ENCODE data around the gene JMJD1C.

JMJD1C gene

DNA sequence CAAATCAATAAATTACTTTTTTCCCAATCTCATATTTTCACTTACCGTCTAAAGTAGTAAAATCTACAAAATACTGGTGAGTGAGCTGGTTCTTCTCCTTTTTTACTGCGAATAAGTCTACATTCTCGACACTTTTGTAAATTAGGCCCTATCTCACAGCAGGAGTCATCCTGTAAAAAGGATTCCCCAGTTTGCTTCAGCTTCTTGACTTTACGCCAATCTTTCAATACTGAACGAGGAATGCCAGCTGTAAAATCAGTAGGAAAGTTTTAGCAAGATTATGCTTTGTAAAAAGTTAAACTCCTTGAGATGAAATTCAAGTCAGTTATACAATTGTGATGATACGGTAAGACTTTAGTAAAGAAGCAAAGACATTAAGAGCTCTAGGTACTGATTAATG is 265.3 kb downstream of the JMJD1C start:
- peak; percentile 53 for FAIRE-seq
- TF ChIP-seq TAF1 (IDR thresholded peaks at IDR 0.05; ENCODE audit: borderline replicate concordance, low read depth, low read length) (no peak), POLR2AphosphoS5 (IDR thresholded peaks at IDR 0.05; ENCODE audit: low read depth, low read length) (no peak), POLR2A (IDR thresholded peaks at IDR 0.05; ENCODE audit: low read depth, low read length) (no peak)
- DNase-seq (ENCODE audit: insufficient read length): no peak

DNA sequence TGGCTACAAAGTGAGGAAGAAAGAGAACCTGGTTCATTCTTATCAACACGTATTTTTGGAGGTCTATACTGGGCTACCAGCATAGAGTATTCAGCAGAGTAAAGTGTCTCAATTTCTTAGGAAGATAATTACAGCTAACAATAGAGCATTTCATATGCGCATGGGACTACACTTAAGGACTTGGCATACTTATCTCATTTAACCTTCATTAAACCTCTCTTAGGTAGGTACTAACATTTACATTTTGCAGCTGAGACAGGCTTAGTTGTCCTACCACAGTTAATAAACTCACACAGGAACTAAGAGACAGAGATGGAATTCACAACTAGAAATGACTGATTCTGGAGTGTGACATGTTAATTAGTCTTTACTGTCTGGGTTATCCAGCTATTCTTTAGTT is 266.1 kb downstream of the JMJD1C start:
- no peak for TF ChIP-seq POLR2AphosphoS5 (IDR thresholded peaks at IDR 0.05; ENCODE audit: low read depth, low read length)
- TF ChIP-seq POLR2A (IDR thresholded peaks at IDR 0.05; ENCODE audit: low read depth, low read length): no peak
- TF ChIP-seq TAF1 (IDR thresholded peaks at IDR 0.05; ENCODE audit: borderline replicate concordance, low read depth, low read length): no peak
- FAIRE-seq (no peak), DNase-seq (ENCODE audit: insufficient read length) (no peak)

DNA sequence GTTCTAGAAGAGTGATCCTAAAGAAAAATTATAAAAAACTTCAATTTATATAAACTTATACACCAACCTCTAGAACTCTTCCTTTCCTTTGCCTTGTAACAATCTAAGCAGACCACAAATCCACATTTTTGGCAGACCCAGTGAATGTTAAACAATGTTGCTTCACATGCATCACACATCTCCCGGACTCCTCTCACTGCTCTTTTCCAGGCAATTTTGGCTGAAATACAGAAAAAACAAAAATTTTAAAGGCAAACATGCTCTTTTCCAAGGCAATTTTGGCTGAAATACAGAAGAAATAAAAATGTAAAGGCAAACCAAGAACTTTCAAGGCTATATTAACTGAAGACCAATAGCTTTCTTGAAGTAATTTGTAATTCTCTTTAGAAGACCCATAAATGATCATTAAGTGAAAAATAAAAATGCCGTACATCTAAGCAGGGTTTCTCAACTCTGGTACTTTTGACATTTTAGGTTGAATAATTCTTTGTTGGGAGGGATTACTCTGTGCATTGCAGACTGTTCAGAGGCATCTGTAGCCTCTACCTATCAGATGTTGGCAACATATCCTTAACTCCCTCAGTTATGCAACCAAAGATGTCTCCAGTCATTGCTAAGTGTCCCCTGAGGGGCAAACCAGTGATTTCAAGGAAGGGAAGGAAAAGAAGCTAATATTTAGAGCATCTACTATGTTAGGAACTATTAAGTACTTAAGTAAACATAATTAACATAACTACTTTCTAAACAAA is 268.3 kb downstream of the JMJD1C start:
- no peak for FAIRE-seq
- TF ChIP-seq TAF1 (IDR thresholded peaks at IDR 0.05; ENCODE audit: borderline replicate concordance, low read depth, low read length) (no peak), POLR2A (IDR thresholded peaks at IDR 0.05; ENCODE audit: low read depth, low read length) (no peak), POLR2AphosphoS5 (IDR thresholded peaks at IDR 0.05; ENCODE audit: low read depth, low read length) (no peak)
- no peak for DNase-seq (ENCODE audit: insufficient read length)

DNA sequence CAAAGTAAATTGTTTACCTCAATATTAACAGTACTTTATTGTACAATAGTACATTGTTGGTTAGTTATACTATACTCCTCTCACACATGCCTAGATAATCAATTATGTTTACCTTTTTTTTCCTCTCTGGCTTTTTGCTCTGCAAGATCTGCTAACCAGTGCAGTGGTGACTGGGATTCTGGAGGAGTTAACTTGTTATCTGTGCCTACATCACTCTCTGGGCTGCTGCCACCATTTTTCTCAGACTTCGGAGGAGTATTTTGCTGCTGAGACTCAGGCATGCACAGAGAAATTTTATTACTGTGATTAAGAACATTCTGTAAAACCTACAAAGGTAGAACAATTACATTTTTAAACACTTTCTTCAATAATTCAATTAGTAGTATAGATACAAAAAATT is 273.0 kb downstream of the JMJD1C start:
- no peak for FAIRE-seq
- DNase-seq (ENCODE audit: insufficient read length): no peak
- TF ChIP-seq POLR2AphosphoS5 (IDR thresholded peaks at IDR 0.05; ENCODE audit: low read depth, low read length) (no peak), POLR2A (IDR thresholded peaks at IDR 0.05; ENCODE audit: low read depth, low read length) (no peak), TAF1 (IDR thresholded peaks at IDR 0.05; ENCODE audit: borderline replicate concordance, low read depth, low read length) (no peak)

- no peak for FAIRE-seq
- TF ChIP-seq TAF1 (IDR thresholded peaks at IDR 0.05; ENCODE audit: borderline replicate concordance, low read depth, low read length) (no peak), POLR2A (IDR thresholded peaks at IDR 0.05; ENCODE audit: low read depth, low read length) (no peak), POLR2AphosphoS5 (IDR thresholded peaks at IDR 0.05; ENCODE audit: low read depth, low read length) (no peak)
- no peak for DNase-seq (ENCODE audit: insufficient read length)
Measured at GRCh38 chr10:63175534-63175933, 290.2 kb downstream of the JMJD1C start.

DNA sequence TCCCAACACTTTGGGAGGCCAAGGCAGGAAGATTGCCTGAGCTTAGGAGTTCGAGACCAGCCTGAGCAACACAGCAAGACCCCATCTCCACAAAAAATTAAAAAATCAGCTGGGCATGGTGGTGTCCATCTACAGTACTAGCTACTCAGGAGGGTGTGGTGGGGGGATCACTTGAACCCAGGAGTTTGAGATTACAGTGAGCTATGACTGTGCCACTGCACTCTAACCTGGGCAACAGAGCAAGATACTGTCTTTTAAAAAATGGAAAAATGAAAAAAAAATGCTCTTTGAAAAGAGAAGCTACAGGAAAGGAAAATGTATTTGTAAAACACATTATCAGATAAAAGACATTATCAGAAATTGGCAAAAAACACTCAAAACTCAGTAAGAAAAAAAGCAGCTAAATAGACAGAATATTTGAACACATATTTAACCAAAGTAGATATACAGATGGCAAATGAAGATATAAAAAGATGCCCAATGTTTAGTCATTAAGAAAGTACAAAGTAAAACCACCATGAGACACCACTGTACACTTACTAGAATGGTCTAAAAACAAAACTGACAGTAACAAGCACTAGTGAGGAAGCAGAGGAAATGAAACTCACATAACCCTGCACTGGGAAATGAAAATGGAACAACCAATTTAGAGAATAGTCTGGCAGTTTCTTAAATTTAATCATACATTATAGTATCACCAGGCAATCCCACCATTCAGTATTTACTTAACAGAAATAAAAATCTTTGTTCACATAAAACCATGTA is 292.1 kb downstream of the JMJD1C start:
- DNase-seq (ENCODE audit: insufficient read length): no peak
- no peak for TF ChIP-seq POLR2AphosphoS5 (IDR thresholded peaks at IDR 0.05; ENCODE audit: low read depth, low read length)
- TF ChIP-seq POLR2A (IDR thresholded peaks at IDR 0.05; ENCODE audit: low read depth, low read length): no peak
- no peak for TF ChIP-seq TAF1 (IDR thresholded peaks at IDR 0.05; ENCODE audit: borderline replicate concordance, low read depth, low read length)
- peak; percentile 91 for FAIRE-seq

DNA sequence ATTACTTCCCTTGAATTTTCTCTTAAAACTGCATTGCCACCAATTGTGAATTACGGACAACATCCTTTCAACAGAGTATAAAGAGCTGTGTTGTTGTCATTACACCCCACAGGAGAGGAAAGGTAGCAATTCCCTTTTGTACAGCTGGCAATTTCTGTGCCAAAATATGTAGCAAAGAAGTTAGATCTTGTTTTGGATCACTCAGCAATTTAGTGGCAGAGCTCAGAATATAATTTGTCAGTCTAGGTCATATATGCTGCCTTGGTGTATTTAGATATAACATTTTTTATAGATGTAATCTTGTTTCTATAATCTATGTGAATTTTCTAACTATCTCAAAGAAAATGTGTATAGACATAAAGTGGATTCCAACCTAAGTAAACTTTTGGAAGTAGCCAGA is 293.9 kb downstream of the JMJD1C start:
- TF ChIP-seq POLR2A (IDR thresholded peaks at IDR 0.05; ENCODE audit: low read depth, low read length): no peak
- no peak for TF ChIP-seq POLR2AphosphoS5 (IDR thresholded peaks at IDR 0.05; ENCODE audit: low read depth, low read length)
- TF ChIP-seq TAF1 (IDR thresholded peaks at IDR 0.05; ENCODE audit: borderline replicate concordance, low read depth, low read length): no peak
- FAIRE-seq (no peak), DNase-seq (ENCODE audit: insufficient read length) (no peak)

GRCh38 chr10:63171255-63171855 is 294.4 kb downstream of the JMJD1C start:
- TF ChIP-seq TAF1 (IDR thresholded peaks at IDR 0.05; ENCODE audit: borderline replicate concordance, low read depth, low read length) (no peak), POLR2AphosphoS5 (IDR thresholded peaks at IDR 0.05; ENCODE audit: low read depth, low read length) (no peak), POLR2A (IDR thresholded peaks at IDR 0.05; ENCODE audit: low read depth, low read length) (no peak)
- DNase-seq (ENCODE audit: insufficient read length) (no peak), FAIRE-seq (no peak)

GRCh38 chr10:63169624-63170023 is 296.2 kb downstream of the JMJD1C start:
- TF ChIP-seq POLR2A (IDR thresholded peaks at IDR 0.05; ENCODE audit: low read depth, low read length) (no peak), POLR2AphosphoS5 (IDR thresholded peaks at IDR 0.05; ENCODE audit: low read depth, low read length) (no peak), TAF1 (IDR thresholded peaks at IDR 0.05; ENCODE audit: borderline replicate concordance, low read depth, low read length) (no peak)
- no peak for FAIRE-seq
- DNase-seq (ENCODE audit: insufficient read length): no peak

- no peak for DNase-seq (ENCODE audit: insufficient read length)
- TF ChIP-seq POLR2AphosphoS5 (IDR thresholded peaks at IDR 0.05; ENCODE audit: low read depth, low read length) (no peak), TAF1 (IDR thresholded peaks at IDR 0.05; ENCODE audit: borderline replicate concordance, low read depth, low read length) (no peak), POLR2A (IDR thresholded peaks at IDR 0.05; ENCODE audit: low read depth, low read length) (no peak)
Measured at GRCh38 chr10:63168821-63169462, 296.8 kb downstream of the JMJD1C start.

GRCh38 chr10:63166742-63167258 is 299.0 kb downstream of the JMJD1C start:
- no peak for DNase-seq (ENCODE audit: insufficient read length)
- TF ChIP-seq POLR2A (IDR thresholded peaks at IDR 0.05; ENCODE audit: low read depth, low read length): no peak
- peak; percentile 26; the same call in 1 of the 2 replicates for TF ChIP-seq POLR2AphosphoS5 (IDR thresholded peaks at IDR 0.05; ENCODE audit: low read depth, low read length)
- TF ChIP-seq TAF1 (IDR thresholded peaks at IDR 0.05; ENCODE audit: borderline replicate concordance, low read depth, low read length): no peak
- FAIRE-seq: peak; percentile 30

More at GRCh38 chr10:63168821-63169462, 296.8 kb downstream of the JMJD1C start:
- FAIRE-seq: no peak
